DND-41 (cell line): Measurements from ENCODE around the gene TRAP1.

Experiments
- EZH2 ChIP-seq: IDR thresholded peaks from 3 replicates; pipeline ENCODE4 v1.6.1; 2012; ENCODE audit warnings: borderline replicate concordance, low read depth, mild to moderate bottlenecking, moderate library complexity, low read length, inconsistent platforms; ENCODE audit not compliant: severe bottlenecking
- TF ChIP-seq, protein P1 (sequence below): IDR thresholded peaks from 2 replicates; pipeline ENCODE4 v1.5.1; 2012; ENCODE audit warnings: borderline replicate concordance, low read length, moderate library complexity, mild to moderate bottlenecking; ENCODE audit not compliant: poor library complexity, severe bottlenecking; ENCODE audit errors: extremely low read depth

DNA sequence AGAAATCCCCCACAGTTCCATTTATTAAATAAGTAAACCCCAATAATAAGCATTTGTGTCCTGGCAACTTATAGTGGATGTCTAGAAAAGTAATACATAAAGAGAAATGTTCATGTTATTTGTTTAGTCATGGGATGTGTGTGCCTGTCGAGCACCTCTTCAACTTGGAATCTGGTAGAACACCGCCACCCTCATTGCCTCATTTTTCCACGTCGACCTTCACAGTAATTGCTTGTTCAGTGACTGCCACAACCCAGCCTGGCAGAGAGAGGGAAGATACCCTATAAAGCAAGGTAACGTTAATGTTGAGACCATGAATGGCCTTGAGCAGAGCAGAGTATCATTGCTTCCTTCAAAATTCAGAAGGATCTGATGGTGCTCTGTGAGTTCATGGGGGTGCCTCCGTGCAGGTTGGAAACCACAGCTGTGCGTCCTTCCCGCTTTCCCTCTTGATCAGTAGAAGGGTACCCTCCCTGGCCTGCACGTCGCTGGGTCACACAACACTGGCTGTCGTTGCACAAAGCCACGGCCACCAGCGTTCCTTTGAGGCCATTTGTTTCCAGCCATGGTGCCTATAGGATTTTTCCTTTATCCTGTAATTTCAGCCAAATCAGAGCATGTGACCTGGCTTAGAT, 66.6 kb downstream of the TRAP1 start:
- TF ChIP-seq, protein P1, sequence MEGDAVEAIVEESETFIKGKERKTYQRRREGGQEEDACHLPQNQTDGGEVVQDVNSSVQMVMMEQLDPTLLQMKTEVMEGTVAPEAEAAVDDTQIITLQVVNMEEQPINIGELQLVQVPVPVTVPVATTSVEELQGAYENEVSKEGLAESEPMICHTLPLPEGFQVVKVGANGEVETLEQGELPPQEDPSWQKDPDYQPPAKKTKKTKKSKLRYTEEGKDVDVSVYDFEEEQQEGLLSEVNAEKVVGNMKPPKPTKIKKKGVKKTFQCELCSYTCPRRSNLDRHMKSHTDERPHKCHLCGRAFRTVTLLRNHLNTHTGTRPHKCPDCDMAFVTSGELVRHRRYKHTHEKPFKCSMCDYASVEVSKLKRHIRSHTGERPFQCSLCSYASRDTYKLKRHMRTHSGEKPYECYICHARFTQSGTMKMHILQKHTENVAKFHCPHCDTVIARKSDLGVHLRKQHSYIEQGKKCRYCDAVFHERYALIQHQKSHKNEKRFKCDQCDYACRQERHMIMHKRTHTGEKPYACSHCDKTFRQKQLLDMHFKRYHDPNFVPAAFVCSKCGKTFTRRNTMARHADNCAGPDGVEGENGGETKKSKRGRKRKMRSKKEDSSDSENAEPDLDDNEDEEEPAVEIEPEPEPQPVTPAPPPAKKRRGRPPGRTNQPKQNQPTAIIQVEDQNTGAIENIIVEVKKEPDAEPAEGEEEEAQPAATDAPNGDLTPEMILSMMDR, result no peak
- TF ChIP-seq EZH2, result no peak
